Left lobe of liver (tissue), 2 donors: ENCODE data around the gene ZNF626. TPM values are rescaled to one million over a fixed set of nuclear protein-coding genes. Genes with fewer than 3 reads are reported as not detected.
"Not testable (repeated sequence)": the region's sequence is repeated elsewhere in the genome, so short reads cannot be mapped to it uniquely, and the experiment has no call there.

Experiments used
- ATAC-seq: fragments of 200-7000 bp; cut with Tn5 transposase; one replicate; pipeline ENCODE4 v1.9.1; 2020; ENCODE audit warnings: mild to moderate bottlenecking, moderate library complexity
- DNase-seq: peaks from one replicate; pipeline ENCODE4 v3.0.0-alpha.2; 2020; ENCODE audit warnings: low spot score
- total RNA-seq: library from RNA; stranded (reverse); gene quantifications from one replicate; pipeline ENCODE4 v1.2.1, GENCODE V29; 2021
- donor health status: DM: no; HTN: no; CAD: no; lungs with moderate emphysema.
- donor health status: DM: no; HTN: yes; CAD: no.

ZNF626 gene
- 3.0 TPM for total RNA-seq

DNA sequence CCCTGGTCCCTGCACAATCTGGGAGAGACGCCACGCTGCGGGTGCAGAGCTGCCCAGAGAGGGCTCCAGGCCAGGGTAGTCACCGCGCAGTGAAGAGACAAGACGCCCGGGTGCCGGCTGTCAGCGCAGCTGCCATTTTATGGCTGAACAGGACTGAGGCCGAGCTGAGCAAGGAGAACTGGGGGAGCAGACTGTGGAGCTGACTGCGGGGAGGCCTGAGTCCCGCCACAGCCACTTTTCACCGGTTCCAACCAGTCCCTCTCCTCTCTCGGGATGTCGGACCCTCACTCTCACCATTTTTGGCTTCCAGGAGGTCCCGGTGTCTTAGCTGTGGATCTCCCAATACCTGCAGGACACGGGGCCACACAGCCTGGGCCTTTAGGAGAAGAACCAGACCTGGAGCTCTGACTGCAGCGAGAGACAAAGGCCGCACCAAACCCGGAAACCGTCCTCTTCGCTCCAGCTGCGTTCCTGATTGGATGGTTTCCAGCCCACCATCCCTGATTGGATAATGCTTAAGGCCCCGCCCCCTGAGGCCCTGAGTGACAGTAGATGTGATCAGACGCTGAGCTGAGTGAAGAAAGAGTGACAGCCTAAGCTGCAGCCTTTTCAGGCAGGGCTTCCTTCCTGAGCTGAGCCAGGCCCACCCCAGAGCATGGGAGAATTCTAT is at the start of gene ZNF626:
ZNF626 (minus strand) TSS at position 422 of the 670 bp plus-strand sequence; CDS start at position 297, 125 bp downstream.
- peak; percentile 99 for ATAC-seq
- DNase-seq = peak; percentile 94

- DNase-seq = no peak
- ATAC-seq = no peak
Measured at GRCh38 chr19:20669263-20669662, 7.9 kb upstream of the ZNF626 start.

- ATAC-seq (no peak), DNase-seq (no peak)
Measured at GRCh38 chr19:20667281-20667680, 5.9 kb upstream of the ZNF626 start.

- ATAC-seq (no peak), DNase-seq (no peak)
Measured at GRCh38 chr19:20664901-20665781, 3.8 kb upstream of the ZNF626 start.

DNA sequence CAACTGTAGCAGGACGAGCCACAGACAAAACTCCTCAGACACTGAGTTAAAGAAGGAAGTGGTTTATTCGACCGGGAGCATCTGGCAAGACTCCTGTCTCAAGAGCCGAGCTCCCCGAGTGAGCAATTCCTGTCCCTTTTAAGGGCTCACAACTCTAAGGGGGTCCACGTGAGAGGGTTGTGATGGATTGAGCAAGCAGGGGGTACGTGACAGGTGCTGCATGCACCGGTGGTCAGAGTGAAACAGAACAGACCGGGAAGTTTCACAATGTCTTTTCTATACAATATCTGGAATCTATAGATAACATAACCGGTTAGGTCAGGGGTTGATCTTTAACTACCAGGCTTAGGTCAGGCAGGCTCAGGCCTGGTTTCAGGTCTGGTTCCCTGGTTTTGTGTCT is 3.1 kb upstream of the ZNF626 start:
- not testable (repeated sequence) for DNase-seq, ATAC-seq

- ATAC-seq (no peak), DNase-seq (no peak)
Measured at GRCh38 chr19:20662421-20663105, 1.2 kb upstream of the ZNF626 start.

GRCh38 chr19:20660473-20661140 is 764 bp downstream of the ZNF626 start:
- no peak for ATAC-seq
- no peak for DNase-seq

DNA sequence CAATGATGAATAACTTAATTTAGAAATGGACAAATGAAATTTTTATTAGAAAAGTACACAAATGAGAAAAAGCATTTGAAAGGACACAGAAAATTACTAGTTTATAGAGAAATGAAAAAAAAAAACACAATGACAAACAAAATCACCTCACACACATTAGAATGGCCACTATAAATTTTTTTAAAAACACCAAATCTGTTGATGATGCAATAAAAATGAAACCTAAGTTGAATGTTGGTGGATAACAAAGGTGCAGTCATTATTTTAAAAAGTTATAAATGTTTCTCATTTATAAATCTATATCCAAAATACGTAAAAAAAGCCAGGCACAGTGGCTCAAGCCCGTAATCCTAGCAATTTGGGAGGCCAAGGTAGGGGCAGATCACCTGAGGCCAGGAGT is 20.8 kb downstream of the ZNF626 start:
- ATAC-seq = no peak
- no peak for DNase-seq

DNA sequence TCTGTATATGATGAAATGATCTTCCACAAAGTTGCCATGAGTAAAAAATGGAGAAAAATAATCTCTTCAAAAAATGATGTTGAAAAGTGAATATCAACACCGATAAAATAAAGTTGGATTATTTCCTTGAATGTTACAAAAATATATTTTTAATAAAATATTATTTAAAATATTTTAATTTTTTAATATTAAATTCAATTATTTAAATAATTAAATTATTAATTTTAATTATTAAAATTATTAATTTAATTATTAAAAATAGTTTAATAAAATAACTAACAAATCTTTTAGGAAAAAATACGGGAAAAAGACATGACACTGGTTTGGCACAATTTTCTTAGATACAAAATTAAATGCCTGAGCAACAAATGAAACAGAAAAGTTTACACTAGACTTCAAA is 21.3 kb downstream of the ZNF626 start:
- ATAC-seq (no peak), DNase-seq (no peak)

GRCh38 chr19:20624560-20624959 is 36.8 kb downstream of the ZNF626 start:
- DNase-seq, ATAC-seq: not testable (repeated sequence)

GRCh38 chr19:20616071-20616470 is 45.3 kb downstream of the ZNF626 start:
- DNase-seq = no peak
- no peak for ATAC-seq

DNA sequence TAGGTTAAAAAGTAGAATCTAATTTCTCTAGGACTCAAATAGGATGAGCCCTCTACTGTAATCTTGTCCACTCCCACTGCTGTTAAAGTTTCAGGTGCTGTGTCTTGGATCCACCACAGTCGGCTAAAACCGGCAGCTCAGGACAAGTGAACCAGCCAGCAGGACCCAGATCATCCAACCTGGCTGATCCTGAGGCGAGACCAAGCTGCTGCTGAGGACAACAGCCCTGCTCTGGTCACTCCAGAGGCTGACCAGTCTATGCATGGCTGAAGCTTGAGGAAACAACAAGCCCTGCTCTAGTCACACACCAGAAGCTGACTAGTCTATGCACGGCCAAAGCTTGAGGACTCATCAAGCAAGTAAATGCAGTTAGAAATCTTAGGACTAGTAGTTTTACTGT is 46.4 kb downstream of the ZNF626 start:
- not testable (repeated sequence) for DNase-seq, ATAC-seq

- ATAC-seq (no peak), DNase-seq (no peak)
Measured at GRCh38 chr19:20612711-20613316, 48.6 kb downstream of the ZNF626 start.

- ATAC-seq = no peak
- DNase-seq = no peak
Measured at GRCh38 chr19:20611866-20612265, 49.5 kb downstream of the ZNF626 start.

DNA sequence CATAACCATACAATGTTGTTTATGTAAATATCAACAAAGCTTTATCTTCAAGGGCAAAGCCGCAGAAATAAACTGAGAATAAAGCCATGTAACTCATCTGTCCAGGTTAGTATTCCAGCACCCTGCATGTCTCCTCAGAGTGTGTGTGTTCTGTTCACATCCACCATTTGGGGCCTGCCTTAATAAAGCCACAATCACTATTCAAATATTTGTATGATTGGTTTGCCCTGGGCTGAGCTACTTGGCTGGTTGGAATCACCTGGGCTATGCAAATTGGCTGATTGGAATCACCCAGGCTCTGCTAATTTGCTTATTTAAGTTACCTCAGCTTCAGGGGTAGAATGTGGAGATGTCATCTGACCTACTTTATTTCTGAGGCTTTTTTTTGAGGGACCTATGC is 53.4 kb downstream of the ZNF626 start:
- ATAC-seq = no peak
- DNase-seq = no peak

Other genes starting within 250 kb of the ZNF626 start
- gene ZNF737, start 95.8 kb downstream of the ZNF626 start, total RNA-seq = 2.3 TPM
- 0.40 TPM for gene ZNF66, start 114.7 kb upstream of the ZNF626 start, total RNA-seq